Choroid plexus epithelial cell (primary cell): ENCODE data around the gene TMEM121B.

Experiments
- DNase-seq: peaks from one replicate; pipeline ENCODE4 v3.0.0-alpha.2; 2010; ENCODE audit warnings: low read depth
- H3K4me3 ChIP-seq: 2 replicates; pipeline ENCODE4 v1.5.1; 2011; ENCODE audit warnings: low read depth, mild to moderate bottlenecking, control low read depth, low read length, moderate library complexity
- TF ChIP-seq, protein P1 (sequence below): conservative IDR thresholded peaks from 2 replicates; pipeline ENCODE4 v1.5.1; 2011; ENCODE audit warnings: low read depth, mild to moderate bottlenecking, control low read depth, inconsistent platforms, low read length, moderate library complexity

TMEM121B gene

DNA sequence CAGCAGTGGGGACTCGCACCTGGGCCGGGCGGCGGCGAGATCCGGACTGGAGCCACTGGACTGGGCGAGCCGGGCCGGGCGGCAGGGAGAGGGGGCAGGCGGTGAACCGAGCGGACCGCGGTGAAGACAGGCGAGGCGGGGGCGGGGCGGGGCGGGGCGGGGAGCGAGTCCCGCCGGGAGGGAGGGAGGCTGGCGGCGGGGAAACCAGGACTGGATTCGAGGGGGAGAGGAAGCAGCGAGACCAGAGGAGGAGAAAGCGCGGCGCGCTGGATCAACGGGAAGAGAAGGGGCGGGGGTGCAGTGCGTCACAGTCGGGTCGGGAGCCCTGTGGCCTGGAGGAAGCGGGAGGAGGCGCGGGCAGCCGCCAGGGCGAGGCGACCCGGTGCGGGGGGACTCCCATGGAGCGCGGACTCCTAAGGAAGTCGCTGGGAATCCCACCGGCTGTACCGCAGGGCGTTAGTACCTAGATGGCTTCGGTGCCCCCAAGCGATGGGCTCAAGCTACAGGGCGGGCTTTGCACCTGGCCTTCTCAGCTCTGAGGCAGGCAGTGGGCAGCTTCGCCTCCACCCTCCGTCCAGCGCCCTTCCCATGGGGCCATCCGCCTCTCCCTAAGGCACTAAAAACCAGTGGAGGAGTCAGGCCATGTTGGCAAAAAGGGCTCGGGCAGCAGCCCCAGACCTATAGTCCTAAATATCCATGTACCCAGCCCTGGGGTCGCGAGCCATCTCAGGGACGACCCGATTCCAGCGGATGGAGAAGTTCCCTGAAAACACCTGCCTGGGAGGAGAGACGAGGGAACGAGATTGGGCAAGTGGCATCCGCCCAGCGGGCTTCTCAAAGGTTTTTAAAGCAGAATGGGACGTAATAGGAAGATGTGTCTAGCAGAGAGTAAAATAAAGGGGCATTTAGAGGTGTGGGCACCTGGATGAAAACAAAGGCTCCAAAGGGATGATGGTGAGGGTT lies at the start of gene TMEM121B:
Gene TMEM121B (minus strand): TSS at position 128 of the 963 bp plus-strand sequence. CDS start 233 bp downstream, outside the sequence.
- DNase-seq, result peak; percentile 44
- TF ChIP-seq, protein P1, sequence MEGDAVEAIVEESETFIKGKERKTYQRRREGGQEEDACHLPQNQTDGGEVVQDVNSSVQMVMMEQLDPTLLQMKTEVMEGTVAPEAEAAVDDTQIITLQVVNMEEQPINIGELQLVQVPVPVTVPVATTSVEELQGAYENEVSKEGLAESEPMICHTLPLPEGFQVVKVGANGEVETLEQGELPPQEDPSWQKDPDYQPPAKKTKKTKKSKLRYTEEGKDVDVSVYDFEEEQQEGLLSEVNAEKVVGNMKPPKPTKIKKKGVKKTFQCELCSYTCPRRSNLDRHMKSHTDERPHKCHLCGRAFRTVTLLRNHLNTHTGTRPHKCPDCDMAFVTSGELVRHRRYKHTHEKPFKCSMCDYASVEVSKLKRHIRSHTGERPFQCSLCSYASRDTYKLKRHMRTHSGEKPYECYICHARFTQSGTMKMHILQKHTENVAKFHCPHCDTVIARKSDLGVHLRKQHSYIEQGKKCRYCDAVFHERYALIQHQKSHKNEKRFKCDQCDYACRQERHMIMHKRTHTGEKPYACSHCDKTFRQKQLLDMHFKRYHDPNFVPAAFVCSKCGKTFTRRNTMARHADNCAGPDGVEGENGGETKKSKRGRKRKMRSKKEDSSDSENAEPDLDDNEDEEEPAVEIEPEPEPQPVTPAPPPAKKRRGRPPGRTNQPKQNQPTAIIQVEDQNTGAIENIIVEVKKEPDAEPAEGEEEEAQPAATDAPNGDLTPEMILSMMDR, result no peak
- peak within 1 kb of the TSS; percentile 42 for H3K4me3 ChIP-seq

DNA sequence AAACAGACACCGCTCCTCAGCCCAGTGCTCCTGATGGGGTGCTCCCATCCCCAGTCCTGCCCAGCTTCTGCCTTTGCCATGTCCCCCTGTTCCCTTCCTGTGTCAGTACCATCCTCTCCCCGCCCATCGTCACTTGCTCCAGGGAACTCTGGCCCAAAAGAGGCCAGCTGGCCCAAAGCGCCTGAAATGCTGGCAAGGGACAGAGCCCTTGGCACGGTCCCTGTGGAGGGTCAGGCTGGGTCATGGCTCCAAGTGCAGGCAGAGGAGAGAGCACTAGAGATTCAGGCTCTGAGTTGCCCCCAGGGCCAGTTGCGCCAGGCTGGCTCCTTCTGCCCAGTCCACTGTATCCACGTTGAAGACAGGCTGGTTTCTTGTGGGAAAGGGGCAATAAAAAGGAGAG lies 46.3 kb upstream of the TMEM121B start:
- TF ChIP-seq, protein P1, result no peak
- DNase-seq, result no peak
- no peak overlapping the region for H3K4me3 ChIP-seq

DNA sequence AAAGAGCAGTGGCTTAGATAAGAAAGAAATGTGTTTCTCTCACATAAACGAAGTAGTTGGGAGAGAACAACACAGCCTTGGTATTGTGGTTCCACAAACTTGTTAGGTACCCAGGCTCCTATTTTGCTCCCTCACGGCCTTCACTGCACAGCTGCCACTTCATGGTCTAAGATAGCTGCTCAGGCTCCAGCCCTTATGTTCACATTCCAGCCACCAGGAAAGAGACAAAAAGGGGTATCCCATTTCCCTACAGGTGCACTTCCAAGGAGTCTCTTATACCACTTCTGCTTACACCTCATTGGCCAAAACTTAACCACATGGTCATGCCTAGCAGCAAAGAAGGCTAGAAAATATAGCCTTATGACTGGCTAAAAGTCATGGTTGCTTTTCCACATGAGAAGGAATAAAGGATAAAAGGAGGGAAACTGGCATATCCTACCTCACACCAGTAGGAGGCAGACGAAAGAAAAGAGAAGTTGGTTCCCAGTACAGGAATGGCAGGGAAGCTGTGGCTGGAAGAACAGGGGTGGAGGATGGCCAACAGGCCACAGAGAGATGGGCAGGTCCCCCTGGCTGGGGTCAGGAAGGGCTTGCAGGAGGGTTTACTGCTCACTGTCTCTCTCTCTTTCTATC lies 43.3 kb upstream of the TMEM121B start:
- TF ChIP-seq, protein P1, result peak; percentile 25
- H3K4me3 ChIP-seq, result no peak overlapping the region
- DNase-seq, result peak; percentile 10

DNA sequence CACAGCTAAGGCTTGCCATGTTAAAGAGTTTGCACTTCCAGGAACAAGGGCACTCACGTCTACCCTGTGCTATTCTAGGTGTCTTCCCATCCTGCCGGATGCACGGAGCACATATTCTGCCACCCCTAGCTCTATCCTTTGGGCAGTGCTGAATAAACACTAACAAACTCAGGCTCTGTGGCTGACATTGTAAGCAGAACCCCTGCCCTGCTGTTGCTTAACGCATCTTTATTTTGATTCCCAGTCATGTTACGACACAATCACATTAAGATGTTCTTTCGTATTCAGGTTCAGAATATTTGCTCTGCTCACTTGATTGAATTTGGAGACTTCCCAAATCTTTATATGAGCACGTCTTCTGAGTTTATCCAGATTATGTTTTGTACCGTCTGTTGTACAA lies 41.6 kb upstream of the TMEM121B start:
- no peak for DNase-seq
- no peak overlapping the region for H3K4me3 ChIP-seq
- TF ChIP-seq, protein P1, result no peak

DNA sequence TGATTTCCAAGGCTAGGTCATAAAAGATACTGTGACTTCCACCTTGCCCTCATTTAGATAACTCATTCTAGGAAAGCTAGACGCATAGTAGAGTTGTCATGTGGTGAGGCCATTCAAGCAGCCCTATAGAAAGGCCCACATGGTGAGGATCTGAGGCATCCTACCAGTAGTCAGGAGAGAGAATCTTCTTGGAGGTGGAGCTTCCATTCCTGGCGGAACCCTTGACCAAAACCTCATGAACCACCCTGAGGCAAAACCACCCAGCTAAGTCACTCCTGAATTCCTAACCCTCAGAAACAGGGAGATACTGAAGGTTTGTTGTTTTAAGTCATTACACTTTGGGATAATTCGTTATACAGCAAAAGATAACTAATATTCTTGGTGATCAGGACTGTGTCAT lies 40.8 kb upstream of the TMEM121B start:
- H3K4me3 ChIP-seq, result no peak overlapping the region
- TF ChIP-seq, protein P1, result no peak
- no peak for DNase-seq

DNA sequence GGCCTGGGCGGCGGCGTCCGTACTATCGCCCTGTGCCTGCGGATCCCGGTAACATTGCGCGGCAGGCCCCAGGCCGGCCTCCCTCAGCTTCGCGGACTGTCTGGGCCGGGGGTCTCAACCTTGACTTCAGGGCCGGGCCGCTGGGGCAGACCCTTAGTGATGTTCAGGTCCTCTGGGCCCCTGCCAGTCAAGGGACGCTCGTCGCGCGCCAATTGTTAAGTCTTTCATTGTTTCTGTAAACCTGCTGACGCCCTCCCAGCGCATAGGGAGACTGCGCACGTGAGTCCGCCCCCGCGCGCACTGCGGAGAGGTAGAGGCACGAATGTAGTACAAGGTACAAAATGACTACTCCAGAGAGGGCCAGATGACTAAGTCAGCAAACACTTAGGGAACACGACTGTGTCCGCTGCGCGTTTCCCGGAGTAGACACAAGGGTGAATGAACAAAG lies 38.4 kb upstream of the TMEM121B start:
- TF ChIP-seq, protein P1, result no peak
- peak overlapping the region; percentile 85 for H3K4me3 ChIP-seq
- peak; percentile 37 for DNase-seq
